HCT116 (cell line): ENCODE results near the gene SLC9A6. TPM values are rescaled to one million over a fixed set of nuclear protein-coding genes. Genes with fewer than 3 reads are reported as not detected.

Experiments
- ATAC-seq: fragments of 200-7000 bp; cut with Tn5 transposase; 2 replicates; pipeline ENCODE4 v1.9.1; 2020; ENCODE audit warnings: mild to moderate bottlenecking, moderate library complexity
- BruUV-seq: library from RNA; stranded (reverse); fragments of 400-500 nt; replicated peaks from 2 replicates; lab custom pipeline; 2021; lab: Mats Ljungman, UMichigan
- CTCF ChIA-PET: fragments of 300-600 bp; sonication (Branson Sonifier 250); formaldehyde crosslinking; loops from one replicate; lab custom pipeline; 2021; ENCODE audit warnings: antibody characterized with exemption; lab: Charles Lee
- POLR2A ChIA-PET: fragments of 300-600, 350-600 bp; sonication (Branson Sonifier 250); formaldehyde crosslinking; loops from one replicate; lab custom pipeline; 2021; ENCODE audit warnings: antibody characterized with exemption; lab: Charles Lee
- RAD21 ChIA-PET, 2 experiments: fragments of 300-600 bp; sonication (Branson Sonifier 250); formaldehyde crosslinking; loops; one replicate each; lab custom pipeline; 2023; ENCODE audit warnings: low total read pairs in 2 of 2; ENCODE audit not compliant: uncharacterized antibody in 2 of 2, unreplicated experiment in 2 of 2, low non-redundant PET in 1 of 2; lab: Charles Lee
- DNase-seq: peaks from one replicate; pipeline ENCODE4 v3.0.0-alpha.2; 2010; ENCODE audit warnings: low read depth, low spot score
- H2AFZ ChIP-seq: fragments of 200-600 bp; shearing (Covaris generic), sonication (generic); 2 replicates; pipeline ENCODE4 v1.6.1; 2017; ENCODE audit warnings: low read depth, mixed run types, mixed read lengths, antibody characterized with exemption, low read length; ENCODE audit not compliant: poor library complexity, severe bottlenecking
- H3K27ac ChIP-seq: 2 replicates; pipeline ENCODE4 v1.5.1; 2012; ENCODE audit warnings: low read depth, low read length
- H3K27me3 ChIP-seq: fragments of 200-600 bp; sonication (generic); 2 replicates; pipeline ENCODE4 v1.6.1; 2016; ENCODE audit warnings: mixed run types, low read length, mixed read lengths; ENCODE audit not compliant: insufficient read depth
- H3K36me3 ChIP-seq, 2 experiments: fragments of 200-500 bp in 1 of 2; fragments of 200-600 bp in 1 of 2; sonication (Bioruptor generic) in 1 of 2; sonication (generic) in 1 of 2; 2 replicates each; pipeline versions ENCODE4 v1.5.1 to v1.6.1; 2014 to 2016; ENCODE audit warnings: low read length in 2 of 2, inconsistent platforms in 1 of 2, mixed read lengths in 1 of 2, mixed run types in 1 of 2; ENCODE audit not compliant: insufficient read depth in 2 of 2, control insufficient read depth in 1 of 2
- H3K4me1 ChIP-seq, 2 experiments: fragments of 200-600 bp in 1 of 2; sonication (generic) in 1 of 2; 2 replicates each; pipeline versions ENCODE4 v1.5.1 to v1.6.1; 2012 to 2017; ENCODE audit warnings: low read length in 2 of 2, inconsistent platforms in 1 of 2, mild to moderate bottlenecking in 1 of 2, mixed read lengths in 1 of 2, mixed run types in 1 of 2, moderate library complexity in 1 of 2; ENCODE audit not compliant: insufficient read depth in 2 of 2, control insufficient read depth in 1 of 2
- H3K4me2 ChIP-seq: fragments of 200-600 bp; sonication (generic); 2 replicates; pipeline ENCODE4 v1.6.1; 2017; ENCODE audit warnings: mixed run types, low read length, mixed read lengths
- H3K4me3 ChIP-seq, 2 experiments: fragments of 200-600 bp in 1 of 2; sonication (generic) in 1 of 2; replicated peaks in 1 of 2; 2 replicates each; pipeline ENCODE4 v1.5.1; 2011 to 2016; ENCODE audit warnings: low read length in 2 of 2, control low read depth in 1 of 2, low read depth in 1 of 2, mild to moderate bottlenecking in 1 of 2, mixed read lengths in 1 of 2, mixed run types in 1 of 2
- H3K79me2 ChIP-seq: fragments of 200-600 bp; sonication (generic); 2 replicates; pipeline ENCODE4 v1.6.1; 2017; ENCODE audit warnings: mild to moderate bottlenecking, mixed run types, low read length, moderate library complexity, mixed read lengths; ENCODE audit not compliant: insufficient read depth
- H3K9ac ChIP-seq: fragments of 200-600 bp; sonication (generic); 2 replicates; pipeline ENCODE4 v1.6.1; 2016; ENCODE audit warnings: low read length, mixed read lengths
- H3K9me2 ChIP-seq: fragments of 200-600 bp; sonication (generic), shearing (Covaris generic); 2 replicates; pipeline ENCODE4 v1.6.1; 2017; ENCODE audit warnings: mixed run types, mild to moderate bottlenecking, moderate library complexity; ENCODE audit not compliant: insufficient read depth
- H3K9me3 ChIP-seq, 2 experiments: fragments of 200-500 bp in 1 of 2; fragments of 200-600 bp in 1 of 2; sonication (Bioruptor generic) in 1 of 2; sonication (generic) in 1 of 2; 2 replicates each; pipeline ENCODE4 v1.6.1; 2014 to 2017; ENCODE audit warnings: low read length in 2 of 2, mixed read lengths in 2 of 2, inconsistent platforms in 1 of 2, low read depth in 1 of 2, mild to moderate bottlenecking in 1 of 2, mixed run types in 1 of 2, moderate library complexity in 1 of 2; ENCODE audit not compliant: control insufficient read depth in 1 of 2, insufficient read depth in 1 of 2
- H4K20me1 ChIP-seq: fragments of 200-600 bp; sonication (generic), shearing (Covaris generic); 2 replicates; pipeline ENCODE4 v1.6.1; 2017; ENCODE audit warnings: mixed run types, mild to moderate bottlenecking, moderate library complexity; ENCODE audit not compliant: insufficient read depth
- ATF3 ChIP-seq: IDR thresholded peaks from 2 replicates; pipeline ENCODE4 v1.6.1; 2012
- CEBPB ChIP-seq: IDR thresholded peaks from 2 replicates; pipeline ENCODE4 v1.6.1; 2012; ENCODE audit warnings: low read depth
- CTCF ChIP-seq, 3 experiments: fragments of 200-600 bp in 1 of 3; sonication (generic) in 1 of 3; IDR thresholded peaks in 2 of 3; conservative IDR thresholded peaks in 1 of 3; 2 replicates each; pipeline ENCODE4 v1.5.1; 2012 to 2017; ENCODE audit warnings: low read depth in 2 of 3, low read length in 2 of 3, antibody characterized with exemption in 1 of 3, borderline replicate concordance in 1 of 3, control low read depth in 1 of 3, mild to moderate bottlenecking in 1 of 3, mixed read lengths in 1 of 3, mixed run types in 1 of 3, moderate library complexity in 1 of 3; ENCODE audit not compliant: insufficient read depth in 1 of 3
- EGR1 ChIP-seq: IDR thresholded peaks from 2 replicates; pipeline ENCODE4 v1.6.1; 2012; ENCODE audit warnings: low read depth
- ELF1 ChIP-seq: IDR thresholded peaks from 2 replicates; pipeline ENCODE4 v1.6.1; 2012; ENCODE audit warnings: low read depth, borderline replicate concordance
- EZH2 ChIP-seq: fragments of 200-600 bp; sonication (generic); IDR thresholded peaks from 2 replicates; pipeline ENCODE4 v1.6.1; 2017; ENCODE audit warnings: antibody characterized with exemption, mixed run types
- EZH2phosphoT487 ChIP-seq: fragments of 200-600 bp; IDR thresholded peaks from 2 replicates; pipeline ENCODE4 v1.6.1; 2018; ENCODE audit warnings: antibody characterized with exemption, borderline replicate concordance
- JUND ChIP-seq: IDR thresholded peaks from 2 replicates; pipeline ENCODE4 v1.6.1; 2012
- MAX ChIP-seq: IDR thresholded peaks from 2 replicates; pipeline ENCODE4 v1.6.1; 2012
- POLR2A ChIP-seq: IDR thresholded peaks from 2 replicates; pipeline ENCODE4 v1.7.0; 2011; ENCODE audit warnings: borderline replicate concordance; ENCODE audit not compliant: insufficient read depth, insufficient read length; ENCODE audit errors: extremely low read depth
- POLR2AphosphoS5 ChIP-seq: IDR thresholded peaks from 2 replicates; pipeline ENCODE4 v1.6.1; 2011; ENCODE audit warnings: mild to moderate bottlenecking, low read depth, low read length, moderate library complexity
- RAD21 ChIP-seq: IDR thresholded peaks from 2 replicates; pipeline ENCODE4 v1.6.1; 2012; ENCODE audit warnings: low read depth, mild to moderate bottlenecking
- REST ChIP-seq: IDR thresholded peaks from 2 replicates; pipeline ENCODE4 v1.6.1; 2012; ENCODE audit warnings: low read depth
- SIN3A ChIP-seq: IDR thresholded peaks from 2 replicates; pipeline ENCODE4 v1.6.1; 2012; ENCODE audit warnings: low read depth
- SP1 ChIP-seq: IDR thresholded peaks from 2 replicates; pipeline ENCODE4 v1.6.1; 2012; ENCODE audit warnings: low read depth
- SRF ChIP-seq: IDR thresholded peaks from 2 replicates; pipeline ENCODE4 v1.6.1; 2012; ENCODE audit warnings: low read depth
- TCF7L2 ChIP-seq: IDR thresholded peaks from 2 replicates; pipeline ENCODE4 v1.7.0; 2011; ENCODE audit warnings: borderline replicate concordance, inconsistent platforms; ENCODE audit not compliant: insufficient read depth, insufficient read length; ENCODE audit errors: extremely low read depth
- YY1 ChIP-seq: IDR thresholded peaks from 2 replicates; pipeline ENCODE4 v1.6.1; 2011; ENCODE audit warnings: low read length, low read depth, moderate library complexity, mild to moderate bottlenecking; ENCODE audit not compliant: insufficient replicate concordance; ENCODE audit errors: extremely low read depth
- ZNF274 ChIP-seq: fragments of 200-500 bp; sonication (Bioruptor generic); IDR thresholded peaks from 2 replicates; pipeline ENCODE4 v1.6.1; 2014; ENCODE audit warnings: mild to moderate bottlenecking, low read depth, low read length, inconsistent platforms
- intact Hi-C: fragments of 100-400 bp; cut with micrococcal nuclease; formaldehyde crosslinking; loops from 2 replicates; pipeline ENCODE4 v1.10.0; 2022
- total RNA-seq: library from RNA; stranded (reverse); gene quantifications from one replicate; pipeline ENCODE4 v1.2.1, GENCODE V29; 2021; ENCODE audit not compliant: unreplicated experiment

SLC9A6 gene
- total RNA-seq, 1 experiment from 2014 or later: 10.8 TPM

- RAD21 ChIA-PET: no interaction called here
Observed at GRCh38 chrX:135975421-135975820, 9.8 kb upstream of the SLC9A6 start.

More at GRCh38 chrX:135975421-135975820, 9.8 kb upstream of the SLC9A6 start:
- DNase-seq: no peak
- H4K20me1 ChIP-seq: no peaks in the 10 kb centered on the region
- H3K4me3 ChIP-seq: no peak overlapping the region
- no peak for ATAC-seq
- no peak overlapping the region for H2AFZ ChIP-seq
- H3K9me2 ChIP-seq: no peaks in the 10 kb centered on the region
- intact Hi-C loops: no loop called here
- no peak overlapping the region for H3K27ac ChIP-seq
- peaks cover 24% of the 10 kb centered on the region for H3K79me2 ChIP-seq
- no peak overlapping the region for H3K4me2 ChIP-seq
- peaks cover 6 to 8% of the 10 kb centered on the region in 2 experiments; a peak in 3 of 4 replicates for H3K4me1 ChIP-seq
- H3K9ac ChIP-seq: no peak overlapping the region
- H3K9me3 ChIP-seq: no peaks in the 10 kb centered on the region
- POLR2A ChIA-PET: no interaction called here
- CTCF ChIA-PET: no interaction called here
- no peaks in the 10 kb centered on the region for H3K36me3 ChIP-seq
- H3K27me3 ChIP-seq: no peaks in the 10 kb centered on the region
- BruUV-seq: no TSS peak
- no peak for TF ChIP-seq TCF7L2
- no peak for TF ChIP-seq REST
- TF ChIP-seq POLR2AphosphoS5: no peak
- no peak for TF ChIP-seq EGR1
- no peak for TF ChIP-seq EZH2
- TF ChIP-seq JUND: no peak
- TF ChIP-seq MAX: no peak
- no peak for TF ChIP-seq ZNF274
- no peak for TF ChIP-seq YY1
- TF ChIP-seq CTCF (IDR thresholded peaks at IDR 0.05 in 2 of 3, conservative IDR thresholded peaks at IDR 0.05 in 1 of 3; ENCODE audit: borderline replicate concordance in 1 of 3, insufficient read depth in 1 of 3, low read depth in 2 of 3, low read length in 2 of 3): no peak
- no peak for TF ChIP-seq ATF3
- TF ChIP-seq CEBPB: no peak
- TF ChIP-seq SRF: no peak
- no peak for TF ChIP-seq EZH2phosphoT487
- no peak for TF ChIP-seq SIN3A
- no peak for TF ChIP-seq RAD21
- TF ChIP-seq SP1: no peak
- no peak for TF ChIP-seq POLR2A
- no peak for TF ChIP-seq ELF1
